GM12878 (cell line): ENCODE measurements around the gene HMG20B. TPM values are rescaled to one million over a fixed set of nuclear protein-coding genes. Genes with fewer than 3 reads are reported as not detected.

ENCODE experiments used
- DPF2 ChIP-seq: fragments of 450-650 bp; IDR thresholded peaks from 2 replicates; pipeline ENCODE4 v1.6.1; 2017; ENCODE audit warnings: mild to moderate bottlenecking
- ESRRA ChIP-seq: IDR thresholded peaks from 2 replicates; pipeline ENCODE4 v1.6.1; 2012; ENCODE audit warnings: mild to moderate bottlenecking, low read length, improper control_type of control experiment
- FOXK2 ChIP-seq: fragments of 450-650 bp; IDR thresholded peaks from 2 replicates; pipeline ENCODE4 v1.6.1; 2017; ENCODE audit warnings: mild to moderate bottlenecking, moderate library complexity
- KLF5 ChIP-seq: fragments of 450-650 bp; IDR thresholded peaks from 2 replicates; pipeline ENCODE4 v1.6.1; 2014; ENCODE audit warnings: mild to moderate bottlenecking; ENCODE audit not compliant: partially characterized antibody
- MEF2A ChIP-seq: IDR thresholded peaks from 2 replicates; pipeline ENCODE4 v1.6.1; 2011; ENCODE audit warnings: low read depth, mild to moderate bottlenecking, low read length, moderate library complexity; ENCODE audit not compliant: insufficient read depth
- NFIC ChIP-seq: IDR thresholded peaks from 2 replicates; pipeline ENCODE4 v1.6.1; 2012; ENCODE audit warnings: low read depth, mild to moderate bottlenecking, inconsistent platforms, low read length, moderate library complexity
- POLR2A ChIP-seq: IDR thresholded peaks from 2 replicates; pipeline ENCODE4 v1.6.1; 2011; ENCODE audit warnings: low read depth, mild to moderate bottlenecking, low read length
- SIX5 ChIP-seq: IDR thresholded peaks from 2 replicates; pipeline ENCODE4 v1.6.1; 2011; ENCODE audit warnings: mild to moderate bottlenecking, low read depth, low read length, moderate library complexity; ENCODE audit not compliant: severe bottlenecking
- SMAD1 ChIP-seq: fragments of 450-650 bp; IDR thresholded peaks from 2 replicates; pipeline ENCODE4 v1.6.1; 2018; ENCODE audit warnings: mild to moderate bottlenecking, low read depth; ENCODE audit not compliant: partially characterized antibody
- SMAD5 ChIP-seq: IDR thresholded peaks from 2 replicates; pipeline ENCODE4 v1.6.1; 2016; ENCODE audit warnings: antibody characterized with exemption, low read depth
- SMARCA5 ChIP-seq: fragments of 450-650 bp; IDR thresholded peaks from 2 replicates; pipeline ENCODE4 v1.6.1; 2017; ENCODE audit warnings: mild to moderate bottlenecking
- SREBF1 ChIP-seq: IDR thresholded peaks from 2 replicates; pipeline ENCODE4 v1.6.1; 2012; ENCODE audit warnings: mild to moderate bottlenecking, low read length
- SREBF2 ChIP-seq: IDR thresholded peaks from 2 replicates; pipeline ENCODE4 v1.6.1; 2012; ENCODE audit warnings: mild to moderate bottlenecking, low read length
- TARDBP ChIP-seq: IDR thresholded peaks from 2 replicates; pipeline ENCODE4 v1.6.1; 2016; ENCODE audit warnings: borderline replicate concordance
- TCF12 ChIP-seq: IDR thresholded peaks from 2 replicates; pipeline ENCODE4 v1.6.1; 2011; ENCODE audit warnings: low read depth, mild to moderate bottlenecking, low read length
- TCF3 ChIP-seq: IDR thresholded peaks from 2 replicates; pipeline ENCODE4 v1.6.1; 2012; ENCODE audit warnings: low read depth, mild to moderate bottlenecking, low read length, borderline replicate concordance; ENCODE audit not compliant: insufficient read depth
- WRNIP1 ChIP-seq: IDR thresholded peaks from 2 replicates; pipeline ENCODE4 v1.6.1; 2011; ENCODE audit warnings: low read depth, low read length, improper control_type of control experiment, borderline replicate concordance
- ZNF384 ChIP-seq: IDR thresholded peaks from 2 replicates; pipeline ENCODE4 v1.6.1; 2012; ENCODE audit warnings: low read depth, mild to moderate bottlenecking, low read length, improper control_type of control experiment, borderline replicate concordance
- ZSCAN29 ChIP-seq: fragments of 450-650 bp; IDR thresholded peaks from 2 replicates; pipeline ENCODE4 v1.6.1; 2017; ENCODE audit warnings: mild to moderate bottlenecking, moderate library complexity
- polyA plus RNA-seq, 11 experiments: library from polyadenylated mRNA; depleted of rRNA in 4 of 11; unstranded in 6 of 11; stranded (reverse) in 5 of 11; fragments of >200 nt; fragmentation: Nextera tagmentation in 4 of 11; fragmentation: Illumina TruSeq in 1 of 11; extraction: Ambion mirVana in 4 of 11; extraction: Trizol in 1 of 11; gene quantifications; 1 replicate in 1 of 11; 2 replicates in 10 of 11; pipeline versions ENCODE4 v1.2.1 to v1.2.3, GENCODE V29; 2011 to 2016; ENCODE audit warnings: inconsistent platforms in 2 of 11, missing spikeins in 2 of 11, low read depth in 1 of 11
- total RNA-seq, 4 experiments: library from RNA; depleted of rRNA in 3 of 4; stranded (reverse); fragments of >200 nt in 3 of 4; fragmentation: Illumina TruSeq in 1 of 4; extraction: Trizol in 1 of 4; gene quantifications; 2 replicates each; pipeline versions ENCODE4 v1.2.1 to v1.2.3, GENCODE V29; 2013 to 2021
- TF ChIP-seq, protein P1 (sequence below): fragments of 450-650 bp; IDR thresholded peaks from 2 replicates; pipeline ENCODE4 v1.6.1; 2016; ENCODE audit warnings: mild to moderate bottlenecking
- TF ChIP-seq, protein P2 (sequence below): fragments of 450-650 bp; formaldehyde crosslinking; IDR thresholded peaks from 2 replicates; pipeline ENCODE4 v1.4.0; 2020; ENCODE audit warnings: mild to moderate bottlenecking, moderate library complexity
- TF ChIP-seq, protein P3 (sequence below): fragments of 450-650 bp; IDR thresholded peaks from 2 replicates; pipeline ENCODE4 v1.6.1; 2018; ENCODE audit warnings: borderline replicate concordance, mild to moderate bottlenecking; ENCODE audit not compliant: partially characterized antibody
- TF ChIP-seq, protein P4 (sequence below): fragments of 450-650 bp; conservative IDR thresholded peaks from 2 replicates; pipeline ENCODE4 v1.6.1; 2017; ENCODE audit warnings: mild to moderate bottlenecking, moderate library complexity

HMG20B gene
- total and polyA plus RNA-seq, 10 of the 15 experiments (the other 5 are each of a cell fraction or from before 2014, with no cell fraction given): 0.37 to 92.7 (median 47.0) TPM

DNA sequence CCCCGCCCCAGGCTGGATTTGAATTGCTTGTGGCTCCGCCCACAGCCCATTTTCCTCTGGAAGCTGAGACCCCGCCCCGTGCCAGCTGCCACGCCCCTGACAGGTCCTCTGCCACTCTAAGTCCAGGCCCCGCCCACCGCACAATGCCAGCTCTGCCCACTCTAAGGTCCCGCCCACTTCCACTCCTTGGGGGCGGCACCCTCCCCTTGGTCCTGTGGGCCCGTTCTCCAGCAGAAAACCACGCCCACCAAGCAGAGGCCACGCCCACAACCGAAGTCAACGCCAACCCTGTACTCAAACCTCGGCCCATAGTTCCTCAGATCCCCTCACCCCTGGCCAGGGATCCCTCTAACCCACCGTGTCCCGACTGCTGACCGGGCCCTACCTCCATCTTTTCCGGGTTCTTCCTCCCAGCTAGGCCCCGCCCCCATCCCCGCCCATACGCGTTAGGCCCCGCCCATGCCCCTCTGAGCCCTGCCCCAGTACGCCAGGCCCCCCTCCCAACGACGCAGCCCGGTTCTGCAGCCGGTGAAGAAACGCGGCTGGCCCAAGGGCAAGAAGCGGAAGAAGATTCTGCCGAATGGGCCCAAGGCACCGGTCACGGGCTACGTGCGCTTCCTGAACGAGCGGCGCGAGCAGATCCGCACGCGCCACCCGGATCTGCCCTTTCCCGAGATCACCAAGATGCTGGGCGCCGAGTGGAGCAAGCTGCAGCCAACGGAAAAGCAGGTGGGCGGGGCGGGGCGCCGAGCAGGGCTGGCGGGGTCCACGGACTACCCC lies 1.3 kb downstream of the HMG20B start (continued):
- TF ChIP-seq, protein P1, sequence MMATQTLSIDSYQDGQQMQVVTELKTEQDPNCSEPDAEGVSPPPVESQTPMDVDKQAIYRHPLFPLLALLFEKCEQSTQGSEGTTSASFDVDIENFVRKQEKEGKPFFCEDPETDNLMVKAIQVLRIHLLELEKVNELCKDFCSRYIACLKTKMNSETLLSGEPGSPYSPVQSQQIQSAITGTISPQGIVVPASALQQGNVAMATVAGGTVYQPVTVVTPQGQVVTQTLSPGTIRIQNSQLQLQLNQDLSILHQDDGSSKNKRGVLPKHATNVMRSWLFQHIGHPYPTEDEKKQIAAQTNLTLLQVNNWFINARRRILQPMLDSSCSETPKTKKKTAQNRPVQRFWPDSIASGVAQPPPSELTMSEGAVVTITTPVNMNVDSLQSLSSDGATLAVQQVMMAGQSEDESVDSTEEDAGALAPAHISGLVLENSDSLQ: peak; percentile 95
- TF ChIP-seq, protein P2, sequence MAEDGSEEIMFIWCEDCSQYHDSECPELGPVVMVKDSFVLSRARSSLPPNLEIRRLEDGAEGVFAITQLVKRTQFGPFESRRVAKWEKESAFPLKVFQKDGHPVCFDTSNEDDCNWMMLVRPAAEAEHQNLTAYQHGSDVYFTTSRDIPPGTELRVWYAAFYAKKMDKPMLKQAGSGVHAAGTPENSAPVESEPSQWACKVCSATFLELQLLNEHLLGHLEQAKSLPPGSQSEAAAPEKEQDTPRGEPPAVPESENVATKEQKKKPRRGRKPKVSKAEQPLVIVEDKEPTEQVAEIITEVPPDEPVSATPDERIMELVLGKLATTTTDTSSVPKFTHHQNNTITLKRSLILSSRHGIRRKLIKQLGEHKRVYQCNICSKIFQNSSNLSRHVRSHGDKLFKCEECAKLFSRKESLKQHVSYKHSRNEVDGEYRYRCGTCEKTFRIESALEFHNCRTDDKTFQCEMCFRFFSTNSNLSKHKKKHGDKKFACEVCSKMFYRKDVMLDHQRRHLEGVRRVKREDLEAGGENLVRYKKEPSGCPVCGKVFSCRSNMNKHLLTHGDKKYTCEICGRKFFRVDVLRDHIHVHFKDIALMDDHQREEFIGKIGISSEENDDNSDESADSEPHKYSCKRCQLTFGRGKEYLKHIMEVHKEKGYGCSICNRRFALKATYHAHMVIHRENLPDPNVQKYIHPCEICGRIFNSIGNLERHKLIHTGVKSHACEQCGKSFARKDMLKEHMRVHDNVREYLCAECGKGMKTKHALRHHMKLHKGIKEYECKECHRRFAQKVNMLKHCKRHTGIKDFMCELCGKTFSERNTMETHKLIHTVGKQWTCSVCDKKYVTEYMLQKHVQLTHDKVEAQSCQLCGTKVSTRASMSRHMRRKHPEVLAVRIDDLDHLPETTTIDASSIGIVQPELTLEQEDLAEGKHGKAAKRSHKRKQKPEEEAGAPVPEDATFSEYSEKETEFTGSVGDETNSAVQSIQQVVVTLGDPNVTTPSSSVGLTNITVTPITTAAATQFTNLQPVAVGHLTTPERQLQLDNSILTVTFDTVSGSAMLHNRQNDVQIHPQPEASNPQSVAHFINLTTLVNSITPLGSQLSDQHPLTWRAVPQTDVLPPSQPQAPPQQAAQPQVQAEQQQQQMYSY (CRISPR knock-in tag): no peak
- TF ChIP-seq KLF5 (no peak), SREBF2 (no peak), ZSCAN29 (no peak), POLR2A (peak; percentile 31), WRNIP1 (no peak), SREBF1 (no peak), TARDBP (no peak), SIX5 (no peak), TCF3 (0 out of 2 replicates have a peak, but pooled peaks have one; percentile 8), ESRRA (no peak), SMAD1 (no peak), FOXK2 (no peak), SMARCA5 (no peak), TCF12 (0 out of 2 replicates have a peak, but pooled peaks have one; percentile 24), DPF2 (0 out of 2 replicates have a peak, but pooled peaks have one; percentile 29), ZNF384 (no peak), MEF2A (no peak), SMAD5 (no peak), NFIC (no peak)
- TF ChIP-seq, protein P3, sequence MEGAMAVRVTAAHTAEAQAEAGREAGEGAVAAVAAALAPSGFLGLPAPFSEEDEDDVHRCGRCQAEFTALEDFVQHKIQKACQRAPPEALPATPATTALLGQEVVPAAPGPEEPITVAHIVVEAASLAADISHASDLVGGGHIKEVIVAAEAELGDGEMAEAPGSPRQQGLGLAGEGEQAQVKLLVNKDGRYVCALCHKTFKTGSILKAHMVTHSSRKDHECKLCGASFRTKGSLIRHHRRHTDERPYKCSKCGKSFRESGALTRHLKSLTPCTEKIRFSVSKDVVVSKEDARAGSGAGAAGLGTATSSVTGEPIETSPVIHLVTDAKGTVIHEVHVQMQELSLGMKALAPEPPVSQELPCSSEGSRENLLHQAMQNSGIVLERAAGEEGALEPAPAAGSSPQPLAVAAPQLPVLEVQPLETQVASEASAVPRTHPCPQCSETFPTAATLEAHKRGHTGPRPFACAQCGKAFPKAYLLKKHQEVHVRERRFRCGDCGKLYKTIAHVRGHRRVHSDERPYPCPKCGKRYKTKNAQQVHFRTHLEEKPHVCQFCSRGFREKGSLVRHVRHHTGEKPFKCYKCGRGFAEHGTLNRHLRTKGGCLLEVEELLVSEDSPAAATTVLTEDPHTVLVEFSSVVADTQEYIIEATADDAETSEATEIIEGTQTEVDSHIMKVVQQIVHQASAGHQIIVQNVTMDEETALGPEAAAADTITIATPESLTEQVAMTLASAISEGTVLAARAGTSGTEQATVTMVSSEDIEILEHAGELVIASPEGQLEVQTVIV: no peak
- TF ChIP-seq, protein P4, sequence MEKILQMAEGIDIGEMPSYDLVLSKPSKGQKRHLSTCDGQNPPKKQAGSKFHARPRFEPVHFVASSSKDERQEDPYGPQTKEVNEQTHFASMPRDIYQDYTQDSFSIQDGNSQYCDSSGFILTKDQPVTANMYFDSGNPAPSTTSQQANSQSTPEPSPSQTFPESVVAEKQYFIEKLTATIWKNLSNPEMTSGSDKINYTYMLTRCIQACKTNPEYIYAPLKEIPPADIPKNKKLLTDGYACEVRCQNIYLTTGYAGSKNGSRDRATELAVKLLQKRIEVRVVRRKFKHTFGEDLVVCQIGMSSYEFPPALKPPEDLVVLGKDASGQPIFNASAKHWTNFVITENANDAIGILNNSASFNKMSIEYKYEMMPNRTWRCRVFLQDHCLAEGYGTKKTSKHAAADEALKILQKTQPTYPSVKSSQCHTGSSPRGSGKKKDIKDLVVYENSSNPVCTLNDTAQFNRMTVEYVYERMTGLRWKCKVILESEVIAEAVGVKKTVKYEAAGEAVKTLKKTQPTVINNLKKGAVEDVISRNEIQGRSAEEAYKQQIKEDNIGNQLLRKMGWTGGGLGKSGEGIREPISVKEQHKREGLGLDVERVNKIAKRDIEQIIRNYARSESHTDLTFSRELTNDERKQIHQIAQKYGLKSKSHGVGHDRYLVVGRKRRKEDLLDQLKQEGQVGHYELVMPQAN: no peak
